PC-9 (cell line): Measurements from ENCODE around the gene GLCE.

ENCODE experiments used
- EZH2 ChIP-seq: fragments of 200-600 bp; sonication (generic); IDR thresholded peaks from 2 replicates; pipeline ENCODE4 v1.8.0; 2017; ENCODE audit warnings: antibody characterized with exemption, low read depth
- TF ChIP-seq, protein P1 (sequence below): fragments of 200-600 bp; sonication (generic); conservative IDR thresholded peaks from 2 replicates; pipeline ENCODE4 v1.6.1; 2017; ENCODE audit warnings: mixed run types, antibody characterized with exemption, mild to moderate bottlenecking, moderate library complexity

DNA sequence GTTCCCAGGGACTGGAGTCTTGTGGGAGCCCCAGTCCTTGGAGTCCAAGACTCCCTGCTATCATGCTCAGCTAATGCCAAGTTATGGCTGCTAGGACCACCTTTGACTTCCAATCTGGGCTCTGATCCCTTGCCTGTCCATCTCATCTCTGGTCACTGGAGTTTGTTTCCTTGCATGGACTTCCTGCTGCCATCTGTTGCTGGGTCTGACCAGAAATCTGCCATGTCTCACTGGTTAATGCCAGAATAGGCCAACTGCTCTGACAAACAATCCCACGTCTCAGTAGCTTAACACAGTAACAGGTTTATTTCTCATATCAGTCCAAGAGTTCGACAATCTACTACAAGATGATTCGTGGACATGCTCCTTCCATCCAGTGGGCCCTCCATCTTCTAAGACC lies 10.1 kb upstream of the GLCE start:
- TF ChIP-seq, protein P1, sequence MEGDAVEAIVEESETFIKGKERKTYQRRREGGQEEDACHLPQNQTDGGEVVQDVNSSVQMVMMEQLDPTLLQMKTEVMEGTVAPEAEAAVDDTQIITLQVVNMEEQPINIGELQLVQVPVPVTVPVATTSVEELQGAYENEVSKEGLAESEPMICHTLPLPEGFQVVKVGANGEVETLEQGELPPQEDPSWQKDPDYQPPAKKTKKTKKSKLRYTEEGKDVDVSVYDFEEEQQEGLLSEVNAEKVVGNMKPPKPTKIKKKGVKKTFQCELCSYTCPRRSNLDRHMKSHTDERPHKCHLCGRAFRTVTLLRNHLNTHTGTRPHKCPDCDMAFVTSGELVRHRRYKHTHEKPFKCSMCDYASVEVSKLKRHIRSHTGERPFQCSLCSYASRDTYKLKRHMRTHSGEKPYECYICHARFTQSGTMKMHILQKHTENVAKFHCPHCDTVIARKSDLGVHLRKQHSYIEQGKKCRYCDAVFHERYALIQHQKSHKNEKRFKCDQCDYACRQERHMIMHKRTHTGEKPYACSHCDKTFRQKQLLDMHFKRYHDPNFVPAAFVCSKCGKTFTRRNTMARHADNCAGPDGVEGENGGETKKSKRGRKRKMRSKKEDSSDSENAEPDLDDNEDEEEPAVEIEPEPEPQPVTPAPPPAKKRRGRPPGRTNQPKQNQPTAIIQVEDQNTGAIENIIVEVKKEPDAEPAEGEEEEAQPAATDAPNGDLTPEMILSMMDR = no peak
- TF ChIP-seq EZH2 = no peak
